Mesodermal cell (in vitro differentiated cells): ENCODE data around the gene PKD1L1.

Experiments
- H3K27ac ChIP-seq: 2 replicates; pipeline ENCODE4 v1.7.0; 2013; ENCODE audit warnings: mild to moderate bottlenecking, low read depth, low read length, moderate library complexity; ENCODE audit not compliant: severe bottlenecking
- H3K36me3 ChIP-seq: 2 replicates; pipeline ENCODE4 v1.7.1; 2013; ENCODE audit warnings: mild to moderate bottlenecking, low read length, moderate library complexity; ENCODE audit not compliant: control insufficient read depth, insufficient read depth
- H3K4me1 ChIP-seq: one replicate; pipeline ENCODE4 v1.7.1; 2013; ENCODE audit warnings: mild to moderate bottlenecking, low read length; ENCODE audit not compliant: insufficient read depth, control insufficient read depth, poor library complexity, severe bottlenecking
- H3K4me3 ChIP-seq: 2 replicates; pipeline ENCODE4 v1.7.0; 2013; ENCODE audit warnings: low read length, control low read depth, mild to moderate bottlenecking; ENCODE audit not compliant: insufficient read depth, poor library complexity, severe bottlenecking; ENCODE audit errors: extremely low read depth
- H3K9me3 ChIP-seq: 2 replicates; pipeline ENCODE4 v1.7.1; 2013; ENCODE audit warnings: mild to moderate bottlenecking, low read length, moderate library complexity; ENCODE audit not compliant: control insufficient read depth
- WGBS, 2 experiments: methylation state at CpG; one replicate each; pipeline ENCODE4 v1.1.5; 2013; ENCODE audit warnings: missing lambda C conversion rate in 2 of 2; ENCODE audit not compliant: insufficient coverage in 2 of 2; 5-methylcytosine and 5-hydroxymethylcytosine counted together

Gene PKD1L1

DNA sequence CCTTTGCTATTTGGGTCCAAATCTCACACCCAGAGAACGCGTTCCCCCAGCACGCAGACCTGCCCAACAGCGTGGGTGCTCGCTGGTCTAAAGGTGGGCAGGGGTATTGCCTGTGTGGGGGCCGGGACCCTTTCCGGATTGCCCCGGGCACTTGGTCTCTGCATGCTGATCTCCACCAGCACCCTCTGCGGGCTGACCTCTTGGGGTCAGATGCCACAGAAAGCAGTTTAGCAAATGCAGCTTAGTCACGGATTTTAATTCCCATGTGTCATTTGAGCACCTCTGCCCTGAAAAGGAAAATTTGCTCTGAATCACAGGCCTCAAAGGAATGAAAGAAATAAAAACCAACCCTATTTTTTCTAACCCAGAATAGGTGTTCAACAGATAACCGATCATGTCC is 46.7 kb downstream of the PKD1L1 start:
- Histone ChIP-seq H3K36me3 (no peaks in the 10 kb centered on the region), H3K4me3 (no peak overlapping the region), H3K9me3 (no peaks in the 10 kb centered on the region), H3K4me1 (no peaks in the 10 kb centered on the region), H3K27ac (peak overlapping the region; percentile 7)
- 77 to 81% methylated on average over 8 to 10 of the region's 11 CpGs for WGBS, 2 experiments

DNA sequence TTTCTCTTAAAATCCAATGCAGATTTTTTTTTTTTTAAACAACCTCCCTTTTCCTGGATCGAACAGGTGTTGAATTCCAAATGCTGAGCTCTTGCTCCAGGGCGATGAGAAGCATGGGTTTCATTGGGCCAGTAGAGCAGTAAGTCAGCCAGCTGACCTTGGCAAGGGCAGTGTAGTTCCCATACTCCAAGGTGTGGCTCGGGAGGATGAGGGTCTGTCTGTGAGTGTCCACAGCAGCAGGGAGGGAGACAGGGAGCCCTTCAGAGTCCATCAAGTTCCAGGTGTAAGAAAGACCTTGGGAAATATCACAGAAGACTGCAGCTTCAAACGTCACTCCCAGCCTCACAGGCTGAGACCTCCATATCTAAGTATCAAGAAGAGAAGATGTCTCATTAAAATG is 50.4 kb downstream of the PKD1L1 start:
- Histone ChIP-seq H3K27ac (no peak overlapping the region), H3K4me1 (no peaks in the 10 kb centered on the region), H3K4me3 (no peak overlapping the region), H3K9me3 (no peaks in the 10 kb centered on the region), H3K36me3 (no peaks in the 10 kb centered on the region)
- 77 to 79% methylated on average over 3 of the region's 4 CpGs for WGBS, 2 experiments

GRCh38 chr7:47896809-47897423 is 51.4 kb downstream of the PKD1L1 start:
- Histone ChIP-seq H3K4me3 (no peak overlapping the region), H3K36me3 (no peaks in the 10 kb centered on the region), H3K4me1 (no peaks in the 10 kb centered on the region), H3K27ac (no peak overlapping the region), H3K9me3 (no peaks in the 10 kb centered on the region)
- WGBS, 2 experiments: 29 to 47% methylated on average over 9 of the region's 9 CpGs

GRCh38 chr7:47895026-47895425 is 53.2 kb downstream of the PKD1L1 start:
- Histone ChIP-seq H3K27ac (no peak overlapping the region), H3K4me1 (no peaks in the 10 kb centered on the region), H3K36me3 (no peaks in the 10 kb centered on the region), H3K4me3 (no peak overlapping the region), H3K9me3 (no peaks in the 10 kb centered on the region)
- WGBS, 2 experiments: no CpG with 5 or more reads among the region's 2 CpGs

DNA sequence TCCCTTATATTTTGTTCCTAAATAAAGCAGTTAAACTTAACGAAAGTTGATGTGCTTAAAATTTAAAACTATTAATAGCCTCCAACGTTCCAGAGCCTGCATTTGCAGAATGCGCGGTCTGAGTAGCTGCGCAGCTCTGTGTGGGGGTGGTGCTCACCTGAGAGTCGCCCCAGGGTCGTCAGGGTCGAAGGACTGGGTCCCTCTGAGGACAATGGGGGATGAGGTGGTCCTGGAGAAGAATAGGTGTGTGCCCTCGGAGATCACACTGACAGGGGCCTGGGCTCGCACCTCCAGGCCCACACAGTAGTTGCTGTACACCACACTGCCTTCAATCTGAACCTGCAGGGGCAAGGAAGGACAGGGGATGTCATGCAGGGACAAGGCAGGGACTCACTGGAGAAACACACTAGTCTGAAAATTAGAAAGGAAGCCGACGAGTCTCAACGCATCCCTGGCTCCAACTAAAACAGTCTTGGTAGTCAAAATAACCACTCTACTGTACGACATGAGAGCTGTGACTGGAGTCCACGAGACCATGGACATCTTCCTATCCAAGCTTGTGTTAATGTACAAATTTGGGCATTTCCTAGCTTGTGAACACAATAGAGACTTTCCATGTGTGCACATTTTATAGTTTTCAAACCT is 54.4 kb downstream of the PKD1L1 start:
- no peaks in the 10 kb centered on the region for H3K4me1 ChIP-seq
- H3K9me3 ChIP-seq: no peaks in the 10 kb centered on the region
- H3K4me3 ChIP-seq: no peak overlapping the region
- H3K36me3 ChIP-seq: no peaks in the 10 kb centered on the region
- no peak overlapping the region for H3K27ac ChIP-seq
- WGBS, 2 experiments: 93 to 94% methylated on average over 10 to 13 of the region's 15 CpGs

- Histone ChIP-seq H3K4me3 (no peak overlapping the region), H3K9me3 (no peaks in the 10 kb centered on the region), H3K4me1 (no peaks in the 10 kb centered on the region), H3K27ac (no peak overlapping the region), H3K36me3 (no peaks in the 10 kb centered on the region)
- 70 to 76% methylated on average over 7 to 9 of the region's 10 CpGs for WGBS, 2 experiments
Measured at GRCh38 chr7:47893238-47893637, 55.0 kb downstream of the PKD1L1 start.

DNA sequence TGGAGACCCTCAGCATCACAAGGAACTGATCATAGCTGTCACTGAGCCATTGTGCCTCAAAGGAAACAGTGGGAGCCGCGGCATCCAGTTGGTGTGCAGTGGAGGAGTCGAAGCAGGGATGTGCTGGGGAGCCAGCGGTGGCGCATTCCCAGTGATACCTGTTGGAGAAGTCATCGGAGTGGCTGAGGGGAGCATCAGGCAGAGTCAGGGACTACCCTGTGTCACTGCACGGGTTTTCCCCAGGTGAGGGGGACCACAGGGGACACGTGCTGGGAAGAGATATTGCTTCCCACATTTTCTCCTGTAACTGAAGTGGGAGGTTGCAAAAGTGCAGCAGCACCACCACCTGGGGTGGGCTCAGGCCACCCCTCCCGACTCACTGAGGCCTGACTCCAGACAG is 57.7 kb downstream of the PKD1L1 start:
- H3K36me3 ChIP-seq: no peaks in the 10 kb centered on the region
- H3K4me3 ChIP-seq: no peak overlapping the region
- no peak overlapping the region for H3K27ac ChIP-seq
- H3K9me3 ChIP-seq: no peaks in the 10 kb centered on the region
- WGBS, 2 experiments: 83 to 94% methylated on average over 8 of the region's 9 CpGs
- no peaks in the 10 kb centered on the region for H3K4me1 ChIP-seq

- no peaks in the 10 kb centered on the region for H3K36me3 ChIP-seq
- no peak overlapping the region for H3K27ac ChIP-seq
- 91 to 93% methylated on average over 8 of the region's 8 CpGs for WGBS, 2 experiments
- no peaks in the 10 kb centered on the region for H3K9me3 ChIP-seq
- no peaks in the 10 kb centered on the region for H3K4me1 ChIP-seq
- no peak overlapping the region for H3K4me3 ChIP-seq
Measured at GRCh38 chr7:47890125-47890524, 58.1 kb downstream of the PKD1L1 start.

- no peak overlapping the region for H3K27ac ChIP-seq
- H3K36me3 ChIP-seq: no peaks in the 10 kb centered on the region
- WGBS, 2 experiments: 89 to 91% methylated on average over 6 to 7 of the region's 7 CpGs
- H3K4me3 ChIP-seq: no peak overlapping the region
- H3K4me1 ChIP-seq: no peaks in the 10 kb centered on the region
- no peaks in the 10 kb centered on the region for H3K9me3 ChIP-seq
Measured at GRCh38 chr7:47889723-47890122, 58.5 kb downstream of the PKD1L1 start.

DNA sequence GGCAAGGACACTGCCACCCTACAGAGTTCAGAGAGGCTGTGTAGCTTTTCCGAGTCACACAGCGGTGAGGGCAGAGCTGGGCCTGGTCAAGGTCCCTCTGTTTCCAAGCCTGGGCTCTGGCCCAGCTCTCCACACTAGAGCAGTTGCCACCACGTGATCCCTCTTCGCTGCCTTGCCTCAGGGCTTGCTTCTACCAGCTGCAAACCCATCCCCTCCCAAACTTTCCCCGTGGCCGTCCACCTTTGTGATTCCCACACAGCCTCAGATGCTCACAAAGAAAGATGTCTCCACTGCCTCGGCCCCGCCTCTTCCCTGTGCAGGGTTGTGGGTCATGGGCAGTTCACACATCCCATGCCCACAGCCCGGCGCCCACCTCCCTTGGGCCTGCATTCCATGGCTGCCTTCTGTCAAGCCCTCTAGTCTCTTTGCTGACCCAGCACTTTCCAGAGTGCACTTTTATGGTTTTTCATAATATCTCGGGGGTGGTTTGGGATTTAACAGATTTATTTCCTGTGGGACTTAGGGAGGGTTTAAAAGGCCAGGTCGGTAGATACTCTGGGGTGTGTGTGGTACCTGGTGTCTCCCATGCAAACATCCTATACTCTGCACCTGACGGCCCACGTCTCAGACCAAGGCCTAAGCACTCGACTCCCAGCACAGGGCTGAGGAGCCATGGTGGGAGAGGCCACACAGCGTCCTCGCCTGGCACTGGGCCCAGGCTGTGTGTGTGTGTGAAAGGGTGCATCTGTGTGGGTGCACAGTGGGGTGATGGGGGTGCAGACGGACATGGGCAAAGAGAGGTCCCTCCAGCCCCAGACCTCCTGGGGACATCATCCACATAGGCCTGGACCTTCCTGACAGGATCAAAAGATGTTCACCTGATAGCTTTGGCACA is 59.6 kb downstream of the PKD1L1 start:
- Histone ChIP-seq H3K4me1 (no peaks in the 10 kb centered on the region), H3K36me3 (no peaks in the 10 kb centered on the region), H3K9me3 (no peaks in the 10 kb centered on the region), H3K4me3 (no peak overlapping the region), H3K27ac (no peak overlapping the region)
- WGBS, 2 experiments: 88 to 96% methylated on average over 14 to 16 of the region's 18 CpGs
